ENCODE results near the gene SEC23IP. TPM values are rescaled to one million over a fixed set of nuclear protein-coding genes. Genes with fewer than 3 reads are reported as not detected.

Gene SEC23IP
- total RNA-seq, 1 experiment from 2014 or later = 27.8 TPM

GRCh38 chr10:119940487-119940886, 48.0 kb downstream of the SEC23IP start:
- DNase-seq (ENCODE audit: low read depth) = peak; percentile 22

- DNase-seq (ENCODE audit: low read depth) = no peak
These were observed 50.4 kb downstream of the SEC23IP start for GRCh38 chr10:119942973-119943372.

- DNase-seq (ENCODE audit: low read depth) = no peak
These were observed 53.3 kb downstream of the SEC23IP start for GRCh38 chr10:119945805-119946204.

- DNase-seq (ENCODE audit: low read depth) = no peak
These were observed 54.8 kb downstream of the SEC23IP start for GRCh38 chr10:119947300-119947699.

GRCh38 chr10:119957451-119957850, 64.9 kb downstream of the SEC23IP start:
- DNase-seq (ENCODE audit: low read depth) = no peak

- DNase-seq (ENCODE audit: low read depth) = no peak
These were observed 70.3 kb downstream of the SEC23IP start for GRCh38 chr10:119962837-119963236.

- DNase-seq (ENCODE audit: low read depth) = no peak
These were observed 74.5 kb downstream of the SEC23IP start for GRCh38 chr10:119967066-119967465.

- no peak for DNase-seq (ENCODE audit: low read depth)
These were observed 77.1 kb downstream of the SEC23IP start for GRCh38 chr10:119969609-119970008.

GRCh38 chr10:119970107-119970506, 77.6 kb downstream of the SEC23IP start:
- no peak for DNase-seq (ENCODE audit: low read depth)

- no peak for DNase-seq (ENCODE audit: low read depth)
These were observed 78.4 kb downstream of the SEC23IP start for GRCh38 chr10:119970963-119971362.

- DNase-seq (ENCODE audit: low read depth) = peak; percentile 58
These were observed 80.8 kb downstream of the SEC23IP start for GRCh38 chr10:119973281-119973680.

GRCh38 chr10:119976421-119976820, 83.9 kb downstream of the SEC23IP start:
- DNase-seq (ENCODE audit: low read depth) = no peak

- no peak for DNase-seq (ENCODE audit: low read depth)
These were observed 88.6 kb downstream of the SEC23IP start for GRCh38 chr10:119980956-119981750.

GRCh38 chr10:119981826-119982225, 89.3 kb downstream of the SEC23IP start:
- peak; percentile 61 for DNase-seq (ENCODE audit: low read depth)

GRCh38 chr10:119988333-119988732, 95.8 kb downstream of the SEC23IP start:
- DNase-seq (ENCODE audit: low read depth) = no peak

- DNase-seq (ENCODE audit: low read depth) = no peak
These were observed 97.4 kb downstream of the SEC23IP start for GRCh38 chr10:119989966-119990365.

- DNase-seq (ENCODE audit: low read depth) = no peak
These were observed 98.5 kb downstream of the SEC23IP start for GRCh38 chr10:119991066-119991465.

- no peak for DNase-seq (ENCODE audit: low read depth)
These were observed 99.3 kb downstream of the SEC23IP start for GRCh38 chr10:119991816-119992215.

Other genes with a start within 250 kb of the SEC23IP start
- gene BAG3, start 241.3 kb upstream of the SEC23IP start, total RNA-seq (2014; rRNA removed; shearing (Covaris generic)) = 15.1 and 28.6 TPM in 2 replicates
- 11.1 and 15.2 TPM in 2 replicates for gene INPP5F, start 166.7 kb upstream of the SEC23IP start, total RNA-seq (2014; rRNA removed; shearing (Covaris generic))
- 53.1 and 83.4 TPM in 2 replicates for gene MCMBP, start 19.9 kb upstream of the SEC23IP start, total RNA-seq (2014; rRNA removed; shearing (Covaris generic))

Measured in M059J (cell line).